Glutamatergic neuron (in vitro differentiated cells): ENCODE results near the gene TGM2. TPM values are rescaled to one million over a fixed set of nuclear protein-coding genes. Genes with fewer than 3 reads are reported as not detected.

Source experiments
- DNase-seq: peaks from one replicate; pipeline ENCODE4 v3.0.0; 2022
- H3K27ac Mint-ChIP-seq: one replicate; pipeline ENCODE4 v1.8.0; 2020; ENCODE audit warnings: mild to moderate bottlenecking, mixed read lengths, inconsistent platforms; ENCODE audit not compliant: unreplicated experiment
- H3K27me3 Mint-ChIP-seq: one replicate; pipeline ENCODE4 v1.8.0; 2020; ENCODE audit warnings: mild to moderate bottlenecking, moderate library complexity, mixed read lengths, inconsistent platforms; ENCODE audit not compliant: unreplicated experiment
- H3K36me3 Mint-ChIP-seq: one replicate; pipeline ENCODE4 v1.8.0; 2020; ENCODE audit warnings: mild to moderate bottlenecking, mixed read lengths, inconsistent platforms; ENCODE audit not compliant: unreplicated experiment
- H3K4me1 Mint-ChIP-seq: one replicate; pipeline ENCODE4 v1.8.0; 2020; ENCODE audit warnings: mild to moderate bottlenecking, low read depth, mixed read lengths, inconsistent platforms; ENCODE audit not compliant: unreplicated experiment
- H3K4me3 Mint-ChIP-seq: one replicate; pipeline ENCODE4 v1.8.0; 2020; ENCODE audit warnings: mild to moderate bottlenecking, mixed read lengths, inconsistent platforms; ENCODE audit not compliant: unreplicated experiment
- H3K9me3 Mint-ChIP-seq: one replicate; pipeline ENCODE4 v1.8.0; 2020; ENCODE audit warnings: mild to moderate bottlenecking, moderate library complexity, mixed read lengths, inconsistent platforms; ENCODE audit not compliant: unreplicated experiment
- CTCF ChIP-seq: fragments of 200-600 bp; sonication (generic); IDR thresholded peaks from one replicate; pipeline ENCODE4 v1.5.0; 2021; ENCODE audit not compliant: partially characterized antibody, unreplicated experiment
- total RNA-seq: library from RNA; stranded (reverse); fragmentation: NEBNext Ultra II Directional; extraction: Animal tissue kit (Norgen Biotek cat#: 25700); gene quantifications from one replicate; pipeline ENCODE4 v1.2.1, GENCODE V29; 2021; ENCODE audit not compliant: unreplicated experiment

Gene TGM2
- total RNA-seq, 1 donor from 2014 or later, result not detected

GRCh38 chr20:38126932-38127621 lies 38.0 kb downstream of the TGM2 start:
- peaks cover 7% of the 10 kb centered on the region for H3K4me1 Mint-ChIP-seq
- peaks cover 1% of the 10 kb centered on the region for H3K9me3 Mint-ChIP-seq
- TF ChIP-seq CTCF, result no peak
- H3K27ac Mint-ChIP-seq, result no peak overlapping the region
- H3K4me3 Mint-ChIP-seq, result no peak overlapping the region
- no peaks in the 10 kb centered on the region for H3K36me3 Mint-ChIP-seq
- H3K27me3 Mint-ChIP-seq, result peaks cover 1% of the 10 kb centered on the region
- no peak for DNase-seq

GRCh38 chr20:38126146-38126921 lies 38.7 kb downstream of the TGM2 start:
- H3K4me3 Mint-ChIP-seq, result no peak overlapping the region
- no peak for DNase-seq
- peaks cover 1% of the 10 kb centered on the region for H3K9me3 Mint-ChIP-seq
- TF ChIP-seq CTCF, result no peak
- no peaks in the 10 kb centered on the region for H3K36me3 Mint-ChIP-seq
- no peak overlapping the region for H3K27ac Mint-ChIP-seq
- H3K27me3 Mint-ChIP-seq, result peaks cover 1% of the 10 kb centered on the region
- peaks cover 7% of the 10 kb centered on the region for H3K4me1 Mint-ChIP-seq

GRCh38 chr20:38125157-38126056 lies 39.7 kb downstream of the TGM2 start:
- no peak for DNase-seq
- H3K27me3 Mint-ChIP-seq, result peaks cover 1% of the 10 kb centered on the region
- H3K4me1 Mint-ChIP-seq, result peaks cover 3% of the 10 kb centered on the region
- no peak overlapping the region for H3K27ac Mint-ChIP-seq
- no peaks in the 10 kb centered on the region for H3K9me3 Mint-ChIP-seq
- no peak overlapping the region for H3K4me3 Mint-ChIP-seq
- TF ChIP-seq CTCF, result no peak
- no peaks in the 10 kb centered on the region for H3K36me3 Mint-ChIP-seq

- no peak for DNase-seq
- no peak overlapping the region for H3K4me3 Mint-ChIP-seq
- H3K9me3 Mint-ChIP-seq, result no peaks in the 10 kb centered on the region
- H3K4me1 Mint-ChIP-seq, result peaks cover 2% of the 10 kb centered on the region
- H3K27ac Mint-ChIP-seq, result no peak overlapping the region
- H3K36me3 Mint-ChIP-seq, result no peaks in the 10 kb centered on the region
- H3K27me3 Mint-ChIP-seq, result peaks cover 3% of the 10 kb centered on the region
- no peak for TF ChIP-seq CTCF
These were observed 42.0 kb downstream of the TGM2 start for GRCh38 chr20:38123021-38123587.
